NCI-H2029 (cell line): ENCODE results near the gene TWIST1.

Experiments used
- DNase-seq: peaks from one replicate; lab custom pipeline; 2025; lab: John Stamatoyannopoulos, UW

Gene TWIST1

DNA sequence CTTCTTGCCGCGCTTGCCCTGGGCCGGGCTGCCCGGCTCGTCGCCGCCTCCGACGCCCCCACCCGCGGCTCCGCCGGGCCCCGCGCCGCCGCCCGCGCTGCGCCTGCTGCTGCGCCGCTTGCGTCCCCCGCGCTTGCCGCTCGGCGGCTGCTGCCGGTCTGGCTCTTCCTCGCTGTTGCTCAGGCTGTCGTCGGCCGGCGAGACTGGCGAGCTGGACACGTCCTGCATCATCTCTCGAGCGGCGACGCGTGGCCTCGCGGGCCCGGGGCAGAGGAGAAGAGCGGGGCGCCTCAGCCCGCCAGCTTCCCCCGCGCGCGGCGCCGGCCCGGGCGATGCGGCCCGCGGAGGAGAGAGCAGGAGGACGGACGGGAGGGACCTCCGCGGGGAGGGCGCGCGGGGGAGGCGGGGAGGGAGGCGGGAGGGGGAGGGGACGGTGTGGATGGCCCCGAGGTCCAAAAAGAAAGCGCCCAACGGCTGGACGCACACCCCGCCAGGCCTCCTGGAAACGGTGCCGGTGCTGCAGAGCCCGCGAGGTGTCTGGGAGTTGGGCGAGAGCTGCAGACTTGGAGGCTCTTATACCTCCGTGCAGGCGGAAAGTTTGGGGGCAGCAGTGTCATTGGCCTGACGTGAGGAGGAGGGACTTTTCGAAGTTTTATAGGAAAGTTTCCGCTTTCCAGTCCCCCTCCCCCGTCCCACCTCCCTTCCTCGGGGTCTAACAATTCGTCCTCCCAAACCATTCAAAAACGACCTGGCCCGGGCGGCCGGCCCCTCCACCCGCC is at the start of gene TWIST1:
Gene TWIST1, minus strand, starts transcription at position 546 of the 779 bp plus-strand sequence. Its CDS starts 315 bp downstream, at position 231.
- no peak for DNase-seq

DNA sequence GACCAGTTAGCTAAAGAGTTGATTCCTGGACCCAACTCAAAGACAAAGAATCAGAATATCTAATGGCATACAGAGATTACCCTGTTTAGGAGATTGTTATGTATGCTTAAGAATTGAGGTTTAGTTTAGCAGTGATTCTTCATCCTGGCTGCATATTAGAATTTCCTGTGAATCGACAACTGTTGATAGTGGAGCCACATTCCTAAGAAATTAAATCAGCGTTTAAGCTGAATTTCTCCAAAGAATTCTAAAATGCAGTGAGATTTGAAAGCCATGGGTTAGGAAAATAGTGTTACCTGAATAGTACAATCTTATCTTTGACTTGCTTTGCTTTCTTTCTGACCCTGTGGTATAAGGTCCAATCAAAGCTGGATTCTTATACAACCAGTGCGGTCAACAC is 44.2 kb upstream of the TWIST1 start:
- no peak for DNase-seq

DNA sequence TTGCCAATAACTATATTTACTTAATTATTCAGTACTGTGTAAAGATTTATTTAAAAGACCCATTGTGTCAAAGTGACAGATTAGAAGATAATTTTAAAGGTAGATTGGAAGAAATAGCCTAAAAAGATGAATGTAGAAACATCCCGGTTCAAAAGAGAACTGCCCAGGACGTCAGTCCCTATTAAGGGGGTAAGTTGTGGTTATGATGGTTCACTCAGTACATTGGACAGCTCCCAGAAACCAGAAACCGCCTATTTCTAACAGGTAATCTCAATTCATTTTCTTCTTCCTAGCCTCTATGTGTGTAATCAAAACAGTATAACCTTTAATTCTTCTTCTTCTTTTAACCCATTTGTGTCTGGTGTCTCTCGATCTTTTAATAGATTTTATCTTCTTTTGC is 29.3 kb upstream of the TWIST1 start:
- no peak for DNase-seq

DNA sequence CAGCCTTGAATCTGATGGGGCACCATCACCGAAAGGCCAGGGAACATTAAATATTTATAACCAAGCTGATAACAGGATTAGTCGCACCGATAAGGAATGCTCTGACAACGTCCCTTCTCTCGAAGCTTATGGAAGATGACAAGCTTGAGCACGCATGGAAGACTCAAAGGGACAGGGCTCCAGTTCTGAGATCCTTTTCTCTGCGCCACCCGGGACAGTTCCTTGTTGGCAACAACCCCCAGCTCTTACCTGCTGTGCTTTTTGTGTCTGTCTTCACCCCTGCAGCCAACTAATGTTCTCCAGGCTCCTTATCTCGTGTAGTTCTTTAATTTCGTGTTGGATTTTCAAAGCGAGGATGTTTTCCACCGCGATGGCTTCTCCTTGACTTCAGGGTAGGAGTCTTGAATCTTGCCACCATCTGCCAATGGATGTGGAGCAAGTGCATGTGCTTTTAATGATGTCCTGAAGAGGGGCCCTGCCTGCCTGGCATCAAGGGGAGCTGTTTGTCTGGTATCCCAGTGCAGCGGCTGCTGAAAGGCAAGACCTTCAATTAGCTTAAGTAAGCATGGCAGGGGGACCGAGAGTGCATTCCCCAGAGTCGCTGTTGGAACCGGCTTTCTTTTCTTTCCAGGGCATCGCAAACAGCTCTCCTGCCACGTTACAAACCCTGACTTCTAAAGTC is 28.1 kb upstream of the TWIST1 start:
- DNase-seq: no peak

DNA sequence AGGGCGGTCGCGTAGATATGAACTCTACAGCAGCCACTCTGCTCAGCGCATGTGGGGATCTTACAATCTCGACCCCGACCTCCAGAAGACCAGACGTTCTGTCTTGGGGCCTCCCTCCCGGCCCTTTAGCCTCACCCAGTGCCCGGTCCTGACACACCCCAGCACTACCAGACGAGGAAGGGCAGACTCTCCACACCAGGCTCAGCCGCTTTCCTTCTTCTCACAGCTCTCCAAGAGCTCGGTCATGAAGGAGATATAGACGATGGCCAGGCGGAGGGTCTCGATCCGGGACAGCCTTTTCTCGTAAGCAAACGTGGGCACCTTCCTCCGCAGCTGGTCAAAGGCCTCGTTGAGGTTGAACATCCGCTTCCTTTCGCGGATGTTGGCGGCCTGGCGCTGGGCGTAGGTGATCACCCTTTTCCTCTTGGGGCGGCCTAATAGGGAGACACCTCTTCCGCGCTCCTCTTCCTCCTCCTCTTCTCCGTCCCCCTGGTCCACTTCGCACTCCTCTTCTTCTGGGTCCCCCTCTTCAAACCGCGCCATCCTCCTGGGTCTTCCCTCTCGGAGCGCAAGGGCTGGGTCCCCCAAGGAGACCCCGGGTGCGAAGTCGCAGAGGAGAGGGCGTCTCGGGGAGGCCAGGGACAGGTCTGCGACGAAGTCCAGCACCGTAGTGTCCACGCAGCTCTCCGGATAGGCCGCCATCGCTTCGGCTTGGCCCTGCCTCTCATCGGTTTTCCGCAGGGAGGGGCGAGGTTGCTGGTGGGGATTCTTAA is 27.4 kb upstream of the TWIST1 start, which contains the start of gene FERD3L:
Gene FERD3L, minus strand, starts transcription at position 761 of the 773 bp plus-strand sequence. Its CDS starts 59 bp downstream, at position 702.
- DNase-seq: no peak

DNA sequence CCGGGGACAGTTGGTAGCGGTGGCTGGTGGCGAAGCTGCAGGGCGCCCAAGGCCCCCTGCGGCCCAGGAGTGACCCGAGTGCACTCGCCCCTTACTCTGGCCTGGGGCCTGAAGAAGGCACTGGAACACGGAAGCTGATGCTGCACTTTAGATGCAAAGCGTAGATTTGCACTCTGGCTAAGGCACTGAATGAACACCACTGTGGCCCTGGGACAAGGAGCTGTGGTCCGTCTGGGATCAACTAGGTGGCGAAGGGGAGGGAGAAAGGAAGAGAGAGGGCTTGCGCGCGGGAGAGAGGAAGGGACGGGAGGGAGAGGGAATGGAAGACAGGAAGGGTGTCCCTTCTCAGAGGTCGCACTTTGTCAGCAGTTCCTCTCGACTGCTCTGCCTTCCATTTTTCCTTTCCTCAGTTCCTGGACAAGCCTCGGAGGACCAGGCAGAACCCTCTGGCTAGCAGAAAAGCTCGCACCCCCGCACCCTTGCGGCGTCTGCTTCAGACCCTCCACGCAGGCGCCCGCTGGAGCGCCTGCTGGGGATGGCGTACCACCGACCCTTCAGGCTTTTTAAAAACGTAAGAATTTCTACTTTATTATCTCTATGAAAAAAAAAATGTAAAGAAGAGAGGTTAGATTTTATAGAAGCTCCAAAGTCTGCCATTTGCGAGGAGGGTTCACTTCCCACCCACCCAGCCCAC is 26.6 kb upstream of the TWIST1 start:
- no peak for DNase-seq

DNA sequence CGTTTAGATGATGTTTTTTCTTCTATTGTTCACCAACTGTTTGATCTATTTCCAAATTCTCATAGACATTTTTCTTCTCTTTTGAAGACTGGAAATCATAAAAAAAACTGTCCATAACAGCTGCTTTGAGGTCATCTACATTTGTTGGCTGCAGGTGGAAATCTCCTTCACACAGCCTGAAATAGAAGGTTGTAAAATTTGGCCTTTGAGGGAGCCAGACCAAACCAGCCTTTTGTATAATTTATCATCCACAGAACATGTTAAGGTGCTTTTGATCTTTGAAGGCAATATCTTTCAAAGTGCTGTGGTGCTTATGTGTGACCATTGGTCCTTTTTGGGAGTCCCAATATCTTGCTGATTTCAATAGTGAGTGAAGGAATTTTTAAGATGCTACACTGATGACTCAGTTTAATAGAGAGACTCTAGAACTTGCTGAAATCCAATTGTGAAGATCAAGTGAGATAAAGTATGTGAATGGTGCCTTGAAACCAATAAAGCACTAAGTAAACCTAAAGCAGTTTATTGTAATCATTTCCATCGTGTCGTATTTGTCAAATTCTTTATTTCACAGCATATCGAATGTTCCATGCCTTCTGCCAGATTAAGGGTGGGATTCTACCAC is 22.4 kb upstream of the TWIST1 start:
- DNase-seq: no peak

DNA sequence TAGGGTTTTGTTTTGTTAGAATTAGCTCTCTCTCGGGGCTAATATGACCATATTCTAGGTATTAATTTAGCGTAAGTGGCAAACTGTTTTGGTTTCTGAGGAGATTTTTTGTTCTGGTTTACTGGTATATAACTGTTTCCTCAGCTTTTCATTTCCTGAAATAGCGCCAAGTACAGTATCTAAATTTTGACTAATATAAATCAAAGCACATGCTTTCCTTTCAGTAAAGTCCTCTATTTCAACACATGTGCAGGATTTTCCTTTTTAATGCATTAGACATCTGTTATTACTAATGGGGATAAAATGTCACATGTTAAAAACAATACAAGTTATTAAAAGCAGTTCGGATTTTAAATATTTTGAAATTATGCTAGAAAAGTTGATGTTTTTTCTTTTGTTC is 16.4 kb upstream of the TWIST1 start:
- DNase-seq: no peak

DNA sequence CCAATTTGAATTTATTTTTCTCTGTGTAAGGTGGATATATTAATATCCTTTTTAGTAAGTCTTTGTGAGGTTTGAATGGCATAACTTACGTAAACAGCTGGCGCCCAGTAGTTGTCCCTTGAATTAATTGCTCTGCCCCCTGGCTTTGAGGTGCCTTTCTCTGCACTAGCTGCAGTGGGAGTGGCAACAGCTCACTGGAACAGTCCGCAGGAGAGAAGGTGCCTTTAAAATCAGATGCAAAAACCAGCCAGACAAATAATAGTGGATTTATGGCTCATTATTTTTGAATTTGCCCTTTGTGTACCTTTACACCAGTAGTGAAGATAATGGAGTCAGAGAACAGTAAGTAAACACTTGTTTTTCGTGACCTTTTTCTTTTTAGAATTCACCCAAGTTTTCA is 16.0 kb upstream of the TWIST1 start:
- DNase-seq: no peak

DNA sequence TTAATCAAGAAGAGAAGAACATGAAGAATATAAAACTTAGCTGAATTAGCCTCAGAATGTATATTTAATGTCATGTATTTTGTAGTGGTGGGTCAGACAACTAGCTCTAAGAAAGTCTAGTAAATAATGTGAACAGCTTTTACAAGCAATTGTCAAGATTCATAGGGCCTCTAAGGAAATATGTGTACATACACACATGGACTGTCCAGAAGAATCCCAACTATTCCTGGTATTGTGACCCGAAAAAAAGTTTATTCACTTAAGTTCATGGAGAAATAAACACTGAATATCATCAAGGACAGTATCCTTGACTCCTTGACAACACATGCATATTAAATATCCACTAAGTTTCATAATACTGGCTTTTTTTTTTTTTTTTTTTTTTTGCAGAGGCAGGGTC is 11.4 kb upstream of the TWIST1 start:
- no peak for DNase-seq

DNA sequence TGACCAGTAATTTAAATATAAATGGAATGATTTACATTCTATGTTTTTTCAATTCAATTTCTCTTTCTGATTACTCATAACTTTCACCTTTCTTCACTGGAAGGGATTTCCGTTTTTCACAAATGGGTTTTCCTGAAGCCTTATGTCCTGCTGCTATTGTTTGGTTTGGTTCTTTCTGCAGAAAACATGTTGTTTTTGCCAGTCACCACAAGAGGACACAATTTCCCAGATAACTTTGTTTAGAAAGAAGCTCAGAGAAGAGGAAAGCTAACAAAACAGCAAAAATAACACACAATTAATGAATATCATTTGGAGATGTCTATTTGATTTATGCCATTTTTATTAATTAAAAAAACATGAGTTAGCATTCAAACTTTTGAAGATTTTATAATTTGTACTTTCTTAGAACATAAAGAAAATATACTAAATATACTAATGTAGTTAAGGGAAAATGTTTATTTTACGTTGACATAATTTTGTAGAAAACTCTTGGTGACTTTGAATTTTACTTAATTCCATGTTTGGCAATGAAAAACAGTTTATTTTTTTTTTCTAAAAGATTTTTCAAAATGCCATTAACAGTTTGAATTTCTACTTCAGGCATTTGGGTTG is 4.6 kb upstream of the TWIST1 start:
- no peak for DNase-seq

DNA sequence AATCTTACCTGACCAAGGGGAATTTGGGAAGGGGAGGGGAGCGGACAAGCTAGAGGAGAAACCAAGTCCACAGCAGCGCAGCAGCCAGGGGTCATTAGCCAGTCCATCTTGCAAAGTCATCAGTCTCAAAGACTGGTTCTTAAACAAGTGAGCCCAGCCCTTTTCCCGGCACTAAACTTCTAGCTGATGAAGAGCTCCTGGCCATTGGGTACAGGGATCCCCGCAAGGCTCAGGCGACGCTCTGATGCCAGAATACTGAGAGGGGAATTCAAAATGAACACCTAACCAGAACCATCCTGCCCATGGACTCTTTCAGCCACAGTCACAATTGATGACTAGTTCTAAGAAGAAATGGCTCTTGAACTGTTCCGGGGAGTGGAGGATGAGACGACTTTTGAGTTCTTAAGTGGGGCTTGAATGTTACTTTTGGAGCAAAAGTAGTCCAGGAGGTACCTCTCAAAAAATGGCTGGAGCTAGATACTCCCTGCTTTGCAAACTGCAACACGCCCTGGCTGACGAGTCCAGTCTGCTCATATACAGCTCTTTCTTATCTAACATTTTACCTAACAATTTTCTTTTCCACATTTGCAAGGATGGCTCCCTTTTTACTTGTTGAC is 2.5 kb upstream of the TWIST1 start:
- no peak for DNase-seq

DNA sequence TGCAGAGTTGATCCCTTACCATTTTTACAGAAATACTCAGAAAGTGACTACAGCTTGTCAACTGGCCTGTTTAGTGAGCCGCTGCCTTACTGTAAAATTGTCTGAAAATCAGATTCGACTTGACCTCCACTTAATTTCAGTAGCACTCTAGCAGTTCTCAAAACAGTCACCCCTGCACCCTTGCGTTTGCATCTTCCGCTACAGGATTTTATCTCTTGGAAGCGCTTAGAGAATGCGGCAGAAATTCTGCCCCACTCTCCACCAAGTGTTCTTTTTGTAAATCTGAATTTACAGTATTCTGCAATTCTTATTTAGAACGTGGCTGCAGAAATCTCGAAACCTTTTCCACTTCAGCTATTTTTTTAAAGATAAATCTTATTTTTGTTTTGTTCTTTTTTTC is 1.9 kb upstream of the TWIST1 start:
- no peak for DNase-seq

DNA sequence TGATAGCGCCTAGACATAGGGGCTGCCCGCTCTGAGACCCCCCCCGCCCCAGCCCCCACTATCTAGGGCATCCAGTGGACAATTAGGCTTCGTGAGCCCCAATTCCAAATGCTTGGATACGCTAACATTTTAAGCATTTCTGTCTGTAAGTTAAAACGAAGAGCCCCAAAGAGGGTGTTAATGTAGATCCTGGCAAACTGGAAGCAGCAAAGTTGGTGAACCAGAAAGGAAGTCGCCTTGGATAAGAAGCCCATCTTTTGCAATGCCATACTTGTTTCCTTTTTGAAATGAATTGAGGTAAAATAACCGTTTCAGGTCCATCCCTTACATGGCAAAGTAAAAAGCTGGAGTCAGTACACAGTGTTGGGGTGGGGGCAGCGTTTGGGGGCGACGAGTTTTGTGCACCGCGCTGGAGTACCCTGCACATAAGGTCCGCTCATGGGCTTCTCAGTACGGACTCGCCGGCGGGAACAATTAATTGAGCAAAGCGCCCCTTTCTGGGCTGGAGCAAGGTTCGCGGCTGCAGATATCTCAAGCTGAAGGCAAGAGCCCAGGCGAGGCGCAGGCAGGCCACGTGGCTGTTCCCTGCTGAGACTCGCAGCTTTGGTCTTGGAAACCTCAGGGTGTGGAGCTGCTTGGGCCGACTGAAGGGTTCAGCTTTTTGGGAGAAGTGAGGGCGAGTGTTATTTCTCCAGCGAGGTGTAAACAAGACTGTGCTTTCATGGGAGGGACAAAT is 1.4 kb upstream of the TWIST1 start:
- no peak for DNase-seq

DNA sequence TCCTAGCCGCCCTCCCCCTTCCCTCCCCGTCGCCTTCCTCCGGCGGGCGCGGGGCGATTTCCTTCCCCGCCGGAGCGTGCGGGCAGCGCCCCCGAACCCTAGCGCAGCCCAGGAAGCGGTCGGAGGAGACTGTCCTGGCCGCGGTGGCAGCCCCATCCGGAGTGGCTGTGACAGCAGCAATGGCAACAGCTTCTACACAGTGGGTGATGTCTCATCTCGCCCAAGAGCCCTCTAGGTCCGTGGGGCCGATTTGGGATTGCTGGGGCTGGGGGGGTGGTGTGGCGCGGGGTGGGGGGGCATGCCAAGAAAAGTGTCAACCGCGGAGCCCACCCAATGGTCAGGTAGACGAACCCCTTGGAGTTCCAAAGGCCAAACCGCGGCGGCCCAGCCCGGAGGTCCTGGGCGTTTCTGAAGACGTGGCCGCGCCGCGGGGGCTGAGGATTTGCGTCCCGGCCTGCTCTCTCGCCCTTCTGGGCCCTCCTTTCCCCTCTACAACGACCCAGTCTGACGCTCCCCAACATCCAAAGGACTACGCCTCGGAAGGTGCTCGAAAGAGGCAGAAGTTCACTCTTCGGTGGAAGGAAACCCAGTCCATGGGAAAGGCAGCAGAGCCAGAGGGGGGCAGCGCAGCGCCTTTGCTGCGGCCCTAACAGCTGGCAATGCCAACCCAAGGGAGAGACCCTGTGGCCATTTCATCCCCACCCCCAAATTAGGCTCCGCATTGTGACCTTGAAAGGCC is 603 bp upstream of the TWIST1 start:
- DNase-seq: no peak

DNA sequence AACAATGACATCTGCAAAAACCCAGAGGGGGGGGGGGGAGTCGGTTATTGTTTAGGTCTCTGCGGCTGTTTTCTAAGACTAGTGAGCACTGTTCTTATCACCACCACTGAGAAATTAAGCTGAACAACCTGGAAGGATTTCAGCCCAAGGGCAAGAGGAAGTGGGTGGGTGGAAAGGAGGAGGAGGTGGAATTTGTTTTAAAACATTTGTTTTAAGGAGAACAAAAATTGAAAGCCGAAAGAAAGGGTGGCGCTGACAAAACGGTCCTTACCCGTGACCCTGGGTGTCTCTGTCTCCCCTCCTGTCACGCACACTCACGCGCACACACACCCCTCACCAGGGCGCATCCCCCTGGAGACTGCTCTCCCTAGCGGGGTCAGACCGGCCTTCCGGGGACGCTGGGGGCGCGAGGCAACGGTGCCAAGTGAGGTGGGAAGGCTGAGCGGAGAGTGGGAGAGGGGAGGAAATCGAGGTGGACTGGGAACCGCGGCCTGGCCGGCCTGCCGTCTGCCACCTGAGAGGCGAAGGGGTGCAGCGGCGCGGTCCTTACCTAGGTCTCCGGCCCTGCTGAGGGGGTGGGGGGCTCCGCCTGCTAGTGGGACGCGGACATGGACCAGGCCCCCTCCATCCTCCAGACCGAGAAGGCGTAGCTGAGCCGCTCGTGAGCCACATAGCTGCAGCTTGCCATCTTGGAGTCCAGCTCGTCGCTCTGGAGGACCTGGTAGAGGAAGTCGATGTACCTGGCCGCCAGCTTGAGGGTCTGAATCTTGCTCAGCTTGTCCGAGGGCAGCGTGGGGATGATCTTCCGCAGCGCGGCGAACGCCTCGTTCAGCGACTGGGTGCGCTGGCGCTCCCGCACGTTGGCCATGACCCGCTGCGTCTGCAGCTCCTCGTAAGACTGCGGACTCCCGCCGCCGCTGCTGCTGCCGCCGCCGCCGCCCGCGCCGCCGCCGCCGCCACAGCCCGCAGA is 1.0 kb downstream of the TWIST1 start:
- no peak for DNase-seq

DNA sequence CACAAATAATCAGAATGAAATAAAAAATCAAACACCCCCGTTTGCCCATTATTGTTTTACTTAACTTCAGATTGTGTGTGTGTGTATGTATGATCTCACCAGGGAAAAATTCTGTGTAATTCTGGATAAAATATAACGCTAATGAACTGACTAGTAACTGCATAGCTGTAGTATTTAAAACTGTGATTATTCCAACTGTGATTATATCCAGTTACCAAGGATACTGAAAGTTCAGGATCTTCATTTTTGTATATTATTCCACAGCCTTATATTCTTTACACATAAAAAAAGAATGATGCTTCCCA is 2.9 kb downstream of the TWIST1 start:
- no peak for DNase-seq

DNA sequence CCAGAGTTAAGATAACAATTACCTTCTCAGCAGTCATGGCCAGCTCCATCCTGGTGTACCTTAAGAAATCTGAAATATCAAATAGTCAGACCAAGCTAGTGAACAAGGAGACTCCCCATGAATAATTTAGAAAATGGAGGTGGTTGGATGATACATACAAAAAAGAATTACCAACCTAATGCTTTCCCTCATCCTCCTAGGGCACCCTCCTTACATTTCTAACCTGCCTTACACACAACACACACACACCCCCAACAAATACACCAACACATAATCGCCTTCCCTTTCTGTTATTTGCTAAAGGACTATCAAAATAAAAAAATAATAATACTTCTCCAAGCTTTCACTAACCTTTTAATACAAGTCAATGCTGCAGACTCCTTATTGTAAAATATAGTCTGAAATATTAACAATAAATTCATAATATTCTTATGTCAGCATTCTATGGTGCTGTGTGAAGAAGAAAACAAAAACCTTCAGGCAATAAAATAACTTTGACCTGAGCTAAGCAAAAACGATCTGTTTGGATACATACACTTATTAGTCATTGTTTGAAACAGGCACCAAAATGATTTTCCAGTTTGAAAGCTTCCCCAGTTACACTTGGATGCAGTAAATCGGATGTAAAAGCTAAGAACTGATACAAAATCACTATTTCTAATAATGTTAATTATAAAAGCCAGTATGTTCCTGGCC is 3.4 kb downstream of the TWIST1 start:
- DNase-seq: no peak
